GM21381 (cell line): ENCODE results near the gene PRDM10.
"Not testable (repeated sequence)": the region's sequence is repeated elsewhere in the genome, so short reads cannot be mapped to it uniquely, and the experiment has no call there.

Experiments used
- ATAC-seq: cut with Tn5 transposase; IDR thresholded peaks from one replicate; pipeline ENCODE4 v1.9.1; 2021; ENCODE audit warnings: mild to moderate bottlenecking, moderate library complexity; ENCODE audit not compliant: unreplicated experiment

The PRDM10 gene, protein sequence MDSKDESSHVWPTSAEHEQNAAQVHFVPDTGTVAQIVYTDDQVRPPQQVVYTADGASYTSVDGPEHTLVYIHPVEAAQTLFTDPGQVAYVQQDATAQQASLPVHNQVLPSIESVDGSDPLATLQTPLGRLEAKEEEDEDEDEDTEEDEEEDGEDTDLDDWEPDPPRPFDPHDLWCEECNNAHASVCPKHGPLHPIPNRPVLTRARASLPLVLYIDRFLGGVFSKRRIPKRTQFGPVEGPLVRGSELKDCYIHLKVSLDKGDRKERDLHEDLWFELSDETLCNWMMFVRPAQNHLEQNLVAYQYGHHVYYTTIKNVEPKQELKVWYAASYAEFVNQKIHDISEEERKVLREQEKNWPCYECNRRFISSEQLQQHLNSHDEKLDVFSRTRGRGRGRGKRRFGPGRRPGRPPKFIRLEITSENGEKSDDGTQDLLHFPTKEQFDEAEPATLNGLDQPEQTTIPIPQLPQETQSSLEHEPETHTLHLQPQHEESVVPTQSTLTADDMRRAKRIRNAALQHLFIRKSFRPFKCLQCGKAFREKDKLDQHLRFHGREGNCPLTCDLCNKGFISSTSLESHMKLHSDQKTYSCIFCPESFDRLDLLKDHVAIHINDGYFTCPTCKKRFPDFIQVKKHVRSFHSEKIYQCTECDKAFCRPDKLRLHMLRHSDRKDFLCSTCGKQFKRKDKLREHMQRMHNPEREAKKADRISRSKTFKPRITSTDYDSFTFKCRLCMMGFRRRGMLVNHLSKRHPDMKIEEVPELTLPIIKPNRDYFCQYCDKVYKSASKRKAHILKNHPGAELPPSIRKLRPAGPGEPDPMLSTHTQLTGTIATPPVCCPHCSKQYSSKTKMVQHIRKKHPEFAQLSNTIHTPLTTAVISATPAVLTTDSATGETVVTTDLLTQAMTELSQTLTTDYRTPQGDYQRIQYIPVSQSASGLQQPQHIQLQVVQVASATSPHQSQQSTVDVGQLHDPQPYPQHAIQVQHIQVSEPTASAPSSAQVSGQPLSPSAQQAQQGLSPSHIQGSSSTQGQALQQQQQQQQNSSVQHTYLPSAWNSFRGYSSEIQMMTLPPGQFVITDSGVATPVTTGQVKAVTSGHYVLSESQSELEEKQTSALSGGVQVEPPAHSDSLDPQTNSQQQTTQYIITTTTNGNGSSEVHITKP

DNA sequence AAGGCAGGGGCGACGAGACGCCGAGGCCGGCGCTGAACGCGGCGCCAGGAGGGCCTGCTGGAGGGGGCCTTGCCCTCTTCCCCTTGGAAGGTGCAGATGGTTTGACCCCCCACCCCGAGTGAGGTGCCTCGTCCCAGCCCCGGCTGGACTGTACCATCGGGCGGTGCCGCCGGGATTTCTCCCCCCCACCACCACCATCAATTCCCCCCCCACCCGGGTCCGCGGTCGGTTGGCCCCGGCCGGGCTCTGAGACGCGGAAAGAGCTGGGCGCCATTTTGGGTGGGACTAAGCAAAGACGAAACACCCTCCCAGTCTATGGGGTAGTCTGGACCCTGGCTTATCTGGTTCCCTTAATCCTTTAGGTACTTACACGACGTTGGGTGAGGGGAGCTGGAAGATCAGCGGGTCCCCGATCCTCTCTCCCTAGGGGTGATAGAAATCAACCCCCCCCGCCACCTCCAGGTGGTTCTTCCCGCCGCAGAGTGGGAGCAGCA lies at the start of gene PRDM10:
Gene PRDM10 (minus strand): TSS at position 484 of the 494 bp plus-strand sequence. CDS start 41,871 bp downstream, outside the sequence.
- peak; percentile 42 for ATAC-seq

DNA sequence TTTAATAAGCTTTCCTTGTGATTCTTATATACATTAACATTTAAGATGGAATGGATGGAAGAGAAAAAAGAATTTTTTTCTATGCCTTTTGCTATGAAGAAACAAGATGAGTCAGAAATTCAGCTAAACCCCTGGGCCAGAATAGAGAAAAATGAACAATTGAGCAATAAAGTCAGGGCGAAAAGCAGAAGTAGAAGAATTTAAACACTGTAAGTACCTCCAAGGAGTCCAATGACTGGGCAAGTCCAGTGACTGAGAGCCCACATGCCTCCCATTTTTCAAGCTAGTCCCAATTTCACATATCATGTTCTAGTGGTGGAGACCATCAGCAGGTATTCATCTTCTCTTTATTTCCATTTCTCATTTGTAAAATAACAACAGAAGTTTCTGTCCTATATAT lies 48.4 kb upstream of the PRDM10 start:
- no peak for ATAC-seq

DNA sequence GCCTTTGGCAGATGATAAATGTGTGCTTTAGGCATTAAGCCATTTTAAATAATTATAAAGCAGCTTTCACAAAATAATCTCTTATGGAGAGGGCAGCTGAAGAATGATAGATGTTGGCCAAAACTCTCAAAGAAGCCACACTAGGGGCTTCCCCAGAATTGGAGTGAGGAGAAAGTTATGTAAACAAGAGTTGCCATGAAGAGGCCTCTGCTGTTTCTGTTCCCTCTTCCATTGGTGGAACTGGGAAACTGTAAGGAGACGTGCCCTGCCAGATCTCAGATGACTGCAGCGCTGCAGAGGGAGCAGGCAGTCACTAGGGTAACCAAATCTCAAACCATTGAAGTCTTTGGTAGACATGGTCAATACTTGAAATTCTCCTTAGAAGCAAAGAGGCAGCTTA lies 47.6 kb upstream of the PRDM10 start:
- no peak for ATAC-seq

DNA sequence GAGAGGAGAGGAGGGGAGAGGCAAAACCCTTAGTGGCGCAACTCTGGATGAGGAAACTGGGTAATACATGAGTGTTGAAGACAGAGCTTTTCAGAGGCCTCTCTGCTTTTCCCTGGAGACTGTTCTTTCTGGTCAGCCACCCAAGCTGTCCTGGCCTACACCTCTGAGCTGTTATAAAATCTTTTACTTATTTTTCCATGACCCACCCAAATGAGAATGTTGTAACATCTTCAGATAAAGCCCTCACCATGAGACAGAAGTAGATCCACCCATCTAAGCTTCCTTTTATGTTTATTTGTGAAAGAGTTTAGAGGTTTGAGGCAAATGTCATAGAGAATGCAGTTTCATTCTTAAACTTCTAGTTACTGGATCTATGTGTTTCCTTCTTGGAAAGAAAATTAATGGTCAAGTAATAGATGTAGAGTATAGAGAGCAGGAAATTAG lies 46.7 kb upstream of the PRDM10 start:
- no peak for ATAC-seq

DNA sequence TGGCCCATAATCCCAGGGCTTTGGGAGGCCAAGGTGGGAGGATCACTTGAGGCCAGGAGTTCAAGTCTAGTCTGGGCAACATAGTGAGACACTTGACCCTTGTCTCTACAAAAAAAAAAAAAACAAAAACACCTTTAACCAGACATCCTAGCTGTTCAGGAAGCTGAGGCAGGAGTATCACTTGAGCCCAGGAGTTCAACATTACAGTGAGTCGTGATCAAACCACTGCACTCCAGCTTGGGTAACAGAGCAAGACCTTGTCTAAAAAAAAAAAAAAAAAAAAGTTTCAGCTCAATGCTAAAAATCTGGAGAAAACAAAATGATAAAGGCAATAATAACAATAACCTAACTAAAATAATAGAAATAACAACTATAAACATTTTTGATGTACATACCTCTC lies 44.5 kb upstream of the PRDM10 start:
- no peak for ATAC-seq

DNA sequence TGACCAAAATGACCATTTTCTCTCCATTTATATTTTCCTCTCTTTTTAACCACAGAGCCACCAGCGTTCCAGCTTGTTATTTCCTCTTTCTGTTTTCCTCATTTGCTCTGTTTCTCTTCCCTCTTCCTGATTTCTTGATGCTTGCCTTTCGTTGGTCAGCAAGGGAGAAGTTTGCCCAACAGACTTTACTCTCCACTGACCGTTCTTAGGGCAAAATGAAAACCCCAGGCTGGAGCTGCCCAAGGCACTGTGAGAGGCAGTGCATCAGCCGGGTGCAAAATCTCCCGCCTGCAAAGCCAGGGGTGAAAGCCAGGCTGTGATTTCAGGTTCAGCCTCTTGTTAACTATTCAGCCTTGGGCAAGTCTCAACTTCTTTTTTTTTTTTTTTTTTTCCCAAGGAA lies 40.9 kb upstream of the PRDM10 start:
- ATAC-seq = no peak

DNA sequence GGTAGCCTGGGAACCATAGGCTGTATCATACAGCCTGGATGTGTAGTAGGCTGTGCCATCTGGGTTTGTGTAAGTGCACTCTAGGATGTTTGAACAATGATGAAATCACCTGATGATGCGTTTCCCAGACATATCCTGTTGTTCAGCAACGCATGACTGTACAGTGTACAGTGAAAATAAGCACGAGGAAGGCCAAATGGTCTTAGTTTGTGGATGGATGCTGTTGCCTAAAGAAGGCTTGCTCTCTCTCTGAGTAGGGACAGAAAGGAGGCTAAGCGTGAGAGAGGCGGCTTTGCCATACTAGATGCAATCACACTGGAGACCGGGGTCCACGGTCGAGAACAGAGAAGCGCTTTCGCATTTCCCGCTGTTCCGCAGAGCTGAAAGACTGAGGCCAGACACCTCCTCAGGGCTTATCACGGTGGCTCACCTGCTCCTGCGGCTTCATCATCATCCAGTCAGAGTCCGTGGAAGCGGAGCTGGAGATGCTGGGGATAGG lies 39.5 kb upstream of the PRDM10 start:
- ATAC-seq = no peak

DNA sequence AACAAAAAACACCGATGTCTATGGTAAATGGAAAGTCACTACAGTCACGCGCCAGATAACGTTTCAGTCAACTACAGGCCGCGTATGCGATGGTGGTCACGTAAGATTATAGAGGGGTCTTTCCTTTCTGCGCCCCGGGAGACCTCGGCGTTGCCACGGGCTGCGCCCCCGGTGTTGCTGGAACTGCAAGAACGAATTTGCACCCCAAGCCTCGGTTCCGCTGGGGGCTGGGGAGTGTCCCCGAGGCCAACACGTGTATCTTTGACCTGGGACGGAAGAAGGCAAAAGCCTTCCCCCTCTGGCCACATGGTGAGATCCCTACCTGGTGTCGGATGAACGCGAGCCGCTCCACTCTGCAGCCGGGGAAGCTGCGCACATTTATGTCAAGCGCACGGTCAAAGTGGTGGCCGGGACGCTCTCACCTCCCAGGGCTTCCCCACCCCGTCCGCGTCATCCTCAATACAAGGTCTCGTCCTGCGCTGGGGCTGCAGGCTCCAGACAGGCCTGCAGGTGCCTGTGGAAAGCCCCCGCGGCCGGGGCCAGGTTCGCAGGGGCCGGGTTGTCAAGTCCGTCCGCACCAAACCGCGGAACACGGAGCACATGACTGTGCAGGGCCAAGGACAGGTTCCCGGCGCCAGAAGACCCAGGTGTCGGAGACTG lies 37.8 kb upstream of the PRDM10 start:
- no peak for ATAC-seq

DNA sequence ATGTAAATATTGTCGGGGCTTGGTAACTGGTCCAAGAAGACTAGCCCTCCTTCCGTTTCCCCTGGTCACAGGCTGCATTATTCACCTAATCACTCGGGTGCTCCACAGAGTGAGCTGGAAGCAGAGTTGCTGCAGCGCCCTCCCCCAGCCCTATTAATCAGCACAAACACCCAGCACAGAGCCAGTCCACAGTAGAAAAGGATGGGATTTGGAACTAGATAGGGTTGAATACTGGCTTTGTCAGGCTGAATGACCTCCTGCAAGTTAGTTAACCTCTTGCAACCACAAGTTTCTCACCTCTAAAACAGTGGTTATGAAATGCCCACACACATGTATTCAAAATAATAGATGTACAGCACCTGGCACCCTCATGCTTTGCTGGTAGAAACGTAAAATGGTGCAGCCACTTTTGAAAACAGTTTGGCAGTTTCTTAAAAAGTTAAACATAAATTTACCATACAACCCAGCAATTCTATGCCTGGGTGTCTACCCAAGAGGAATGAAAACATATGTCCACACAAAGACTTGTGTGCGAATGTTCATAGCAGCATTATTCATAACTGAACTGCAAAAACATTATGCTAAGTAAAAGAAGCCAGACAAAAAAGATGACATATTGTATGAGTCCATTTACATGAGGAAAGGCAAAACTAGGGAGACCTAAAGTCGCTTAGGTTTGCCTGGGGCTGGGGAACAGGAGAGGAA lies 35.4 kb upstream of the PRDM10 start:
- no peak for ATAC-seq

DNA sequence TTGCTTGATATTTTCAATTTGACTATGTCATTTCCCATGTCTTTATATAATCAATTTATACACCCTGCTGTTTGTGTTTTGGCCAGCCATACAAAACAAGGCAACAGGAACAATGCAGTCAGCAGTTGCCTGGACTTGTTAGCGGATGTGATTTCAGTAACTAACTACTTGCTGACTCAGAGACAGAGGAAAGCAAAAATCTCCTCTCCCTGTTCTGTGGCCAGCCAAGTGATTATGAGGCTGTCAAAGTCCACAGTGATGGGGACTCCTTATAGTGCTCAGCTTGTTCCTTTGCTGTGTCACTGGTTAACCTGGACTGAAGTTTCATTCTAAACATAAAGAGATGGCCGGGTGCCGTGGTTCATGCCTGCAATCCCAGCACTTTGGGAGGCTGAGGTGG lies 34.4 kb upstream of the PRDM10 start:
- no peak for ATAC-seq

DNA sequence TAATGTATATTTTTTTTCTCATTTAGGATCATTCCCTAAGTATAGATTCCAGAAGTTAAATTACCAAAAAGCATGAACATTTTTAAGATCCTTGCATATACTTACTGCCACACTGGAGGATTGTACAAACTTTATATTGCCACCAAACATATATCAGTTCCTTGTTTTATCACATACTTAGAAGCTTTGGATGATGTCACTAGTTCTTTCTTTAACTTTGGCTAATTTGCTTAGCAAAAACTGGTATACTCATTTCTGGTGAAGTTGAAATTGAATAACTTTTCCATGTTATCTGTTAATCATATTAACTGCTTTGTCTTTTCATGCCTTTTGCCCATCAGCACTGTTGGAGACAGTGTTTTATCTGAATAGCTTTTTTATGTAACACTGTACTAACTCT lies 31.6 kb upstream of the PRDM10 start:
- no peak for ATAC-seq

DNA sequence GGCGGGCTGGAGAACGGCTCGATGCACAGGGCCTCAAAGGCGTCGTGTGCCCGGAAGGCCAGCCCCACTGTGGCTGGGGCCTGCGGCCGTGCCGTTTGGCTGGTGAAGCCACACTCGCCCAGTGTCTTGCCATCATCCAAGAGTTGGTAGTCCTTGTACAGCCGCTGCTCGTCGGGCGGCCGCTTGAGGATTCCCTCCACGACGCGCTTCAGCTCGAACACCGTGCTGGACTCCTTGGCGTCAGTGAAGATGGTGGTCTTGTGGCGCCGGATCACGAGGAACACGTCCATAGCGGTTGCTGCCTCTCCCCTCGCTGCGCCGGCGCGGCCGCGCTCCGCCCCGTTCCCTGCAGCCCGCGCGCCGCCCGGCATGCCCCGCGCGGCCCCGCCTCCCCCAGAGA lies 30.3 kb upstream of the PRDM10 start:
- ATAC-seq = no peak

DNA sequence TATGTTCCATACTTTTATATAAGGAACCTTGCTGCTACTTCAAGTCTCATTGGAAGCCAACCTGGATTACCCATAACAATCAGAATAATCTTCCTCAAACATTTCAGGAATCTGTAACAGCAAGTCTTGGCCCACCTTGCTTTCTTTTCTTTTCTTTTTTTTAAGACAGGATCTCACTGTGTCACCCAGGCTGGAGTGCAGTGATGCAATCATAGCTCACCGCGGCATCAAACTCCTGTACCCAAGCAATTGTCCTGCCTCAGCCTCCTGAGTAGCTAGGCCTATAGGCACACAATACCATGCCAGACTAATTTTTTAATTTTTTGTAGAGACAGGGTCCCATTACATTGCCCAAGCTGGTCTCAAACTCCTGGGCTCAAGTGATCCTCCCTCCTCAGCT lies 29.3 kb upstream of the PRDM10 start:
- no peak for ATAC-seq

DNA sequence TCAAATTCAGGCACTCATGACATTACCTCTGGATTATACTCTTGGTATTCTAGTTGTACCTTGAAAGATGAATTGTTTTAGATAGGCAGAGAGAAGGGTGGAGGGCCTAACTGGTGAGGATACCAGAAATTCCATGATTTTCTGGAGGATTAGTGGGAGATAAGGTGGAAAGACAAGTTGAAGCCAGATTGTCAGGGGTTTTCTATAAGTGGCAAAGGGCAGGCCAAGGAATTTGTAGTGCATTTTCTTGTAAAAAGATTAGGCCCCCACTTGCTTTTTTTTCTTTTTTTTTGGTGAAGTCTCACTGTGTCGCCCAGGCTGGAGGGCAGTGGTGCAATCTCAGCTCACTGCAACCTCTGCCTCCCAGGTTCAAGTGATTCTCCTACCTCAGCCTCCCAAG lies 28.4 kb upstream of the PRDM10 start:
- no peak for ATAC-seq

DNA sequence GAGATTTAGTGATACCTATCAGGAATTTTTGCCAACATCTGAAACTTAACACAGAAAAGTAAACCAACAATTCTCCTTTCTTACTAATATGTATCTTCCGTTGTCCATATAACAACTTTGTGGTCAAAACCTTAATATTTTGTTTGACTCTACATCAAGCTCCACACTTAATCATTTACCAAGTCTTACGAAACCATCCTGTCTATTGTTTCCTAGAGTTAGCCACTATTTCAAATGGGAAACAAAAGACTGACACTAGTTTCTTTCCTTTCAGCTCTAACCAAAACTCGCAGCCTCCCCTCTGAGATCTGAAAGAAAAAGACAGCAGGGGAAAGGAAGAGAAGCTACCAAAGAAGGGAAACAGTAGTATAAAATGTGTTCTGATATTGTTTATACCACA lies 26.5 kb upstream of the PRDM10 start:
- ATAC-seq = peak; percentile 57

DNA sequence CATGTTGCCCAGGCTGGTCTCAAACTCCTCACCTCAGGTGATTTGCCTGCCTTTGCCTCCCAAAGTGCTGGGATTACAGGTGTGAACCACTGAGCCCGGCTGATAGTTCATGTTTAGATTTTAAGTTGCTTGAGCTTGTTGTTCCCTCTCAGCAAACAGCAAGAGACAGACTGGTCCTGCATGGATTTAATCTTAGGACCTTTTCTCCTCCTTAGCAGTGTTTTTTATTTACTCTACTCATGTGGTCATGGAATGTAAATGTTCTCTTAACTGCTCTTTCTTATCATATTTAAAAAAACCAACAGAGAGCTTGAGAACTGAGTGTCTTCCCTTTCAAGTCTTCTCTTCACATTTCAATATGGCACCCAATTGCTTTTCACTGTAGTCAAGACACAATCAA lies 22.7 kb upstream of the PRDM10 start:
- no peak for ATAC-seq

DNA sequence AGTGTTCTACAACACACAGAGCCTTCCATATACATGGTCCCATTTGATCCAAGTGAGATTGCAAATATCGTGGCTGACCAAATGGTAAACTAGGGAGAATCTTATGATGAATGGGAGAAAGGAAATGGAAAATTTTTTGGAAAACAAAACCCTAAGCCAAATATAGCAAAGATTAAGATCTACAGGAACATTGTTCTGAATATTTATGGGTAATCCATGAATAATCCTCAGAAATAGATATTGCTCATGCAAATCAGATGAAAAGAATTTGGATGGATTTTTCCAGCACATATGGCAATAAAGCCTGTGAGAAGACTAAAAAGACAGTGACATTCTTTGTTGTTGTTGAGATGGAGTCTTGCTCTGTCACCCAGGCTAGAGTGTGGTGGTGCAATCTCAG lies 21.7 kb upstream of the PRDM10 start:
- no peak for ATAC-seq

DNA sequence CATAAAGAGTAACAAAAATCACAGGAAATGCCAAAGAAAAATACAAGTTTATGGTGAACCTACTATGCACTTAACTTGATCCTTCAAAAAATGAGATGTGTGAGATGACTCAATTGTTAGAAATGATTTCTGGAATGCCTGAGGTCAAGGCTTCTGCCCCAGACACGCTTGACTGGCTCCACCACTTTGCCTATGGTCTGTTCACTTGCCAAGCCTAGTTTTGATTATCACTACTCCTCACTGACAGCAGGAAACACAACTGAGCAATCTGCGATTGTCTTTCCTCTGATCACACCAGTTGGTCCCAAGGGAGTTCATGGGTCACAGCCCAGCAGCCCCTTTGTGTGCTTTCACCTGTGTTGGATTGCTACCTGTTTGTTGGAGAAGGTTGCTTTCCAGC lies 20.6 kb upstream of the PRDM10 start:
- peak; percentile 99 for ATAC-seq

DNA sequence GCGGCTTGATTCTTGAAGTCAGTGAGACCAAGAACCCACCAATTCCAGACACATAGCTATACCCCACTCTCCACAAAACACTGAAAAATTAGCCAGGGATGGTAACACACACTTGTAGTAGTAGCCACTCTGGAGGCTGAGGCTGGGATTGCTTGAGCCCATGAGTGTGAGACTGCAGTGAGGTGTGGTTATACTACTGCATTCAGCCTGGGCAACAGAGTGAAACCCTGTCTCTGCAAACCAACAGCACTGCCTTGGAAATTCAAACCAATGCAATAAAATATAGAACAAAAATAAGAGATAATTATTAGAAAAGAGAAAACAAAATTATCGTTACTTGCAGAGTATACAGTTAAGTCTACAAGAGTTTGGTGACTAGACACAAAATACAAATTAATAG lies 20.2 kb upstream of the PRDM10 start:
- no peak for ATAC-seq

DNA sequence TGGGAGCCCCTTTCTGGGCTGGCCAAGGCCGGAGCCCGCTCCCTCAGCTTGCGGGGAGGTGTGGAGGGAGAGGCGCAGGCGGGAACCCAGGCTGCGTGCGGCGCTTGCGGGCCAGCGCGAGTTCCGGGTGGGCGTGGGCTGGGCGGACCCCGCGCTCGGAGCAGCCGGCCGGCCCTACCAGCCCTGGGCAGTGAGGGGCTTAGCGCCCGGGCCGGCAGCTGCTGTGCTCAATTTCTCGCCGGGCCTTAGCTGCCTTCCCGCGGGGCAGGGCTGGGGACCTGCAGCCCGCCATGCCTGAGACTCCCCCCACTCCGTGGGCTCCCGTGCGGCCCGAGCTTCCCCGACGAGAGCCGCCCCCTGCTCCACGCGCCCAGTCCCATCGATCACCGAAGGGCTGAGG lies 19.0 kb upstream of the PRDM10 start:
- not testable (repeated sequence) for ATAC-seq
